HepG2 (cell line): Measurements from ENCODE around the gene CHMP1A. TPM values are rescaled to one million over a fixed set of nuclear protein-coding genes. Genes with fewer than 3 reads are reported as not detected.

Source experiments
- ATAC-seq: fragments of 200-7000 bp; cut with Tn5 transposase; 3 replicates; pipeline ENCODE4 v1.9.1; 2020; ENCODE audit warnings: mild to moderate bottlenecking, moderate library complexity
- BruUV-seq: library from RNA; stranded (reverse); fragments of 400-500 nt; replicated peaks from 2 replicates; lab custom pipeline; 2021; lab: Mats Ljungman, UMichigan
- CTCF ChIA-PET: fragments of 300-600 bp; formaldehyde crosslinking; extraction: SDS; loops from one replicate; lab custom pipeline; 2021; ENCODE audit warnings: low total read pairs, inconsistent platforms, low intra/inter-chr PET ratio; lab: Yijun Ruan, JAX
- POLR2A ChIA-PET: fragments of 350-600 bp; sonication (Branson Sonifier 250); formaldehyde crosslinking; loops from one replicate; lab custom pipeline; 2020; ENCODE audit warnings: antibody characterized with exemption, inconsistent platforms; lab: Yijun Ruan, JAX
- DNase-seq: peaks from one replicate; pipeline ENCODE4 v3.0.0-alpha.2; 2015; ENCODE audit warnings: low spot score
- FAIRE-seq: peaks from 3 replicates; lab custom pipeline; 2011; peaks lifted over from hg19 to GRCh38; lab: Jason Lieb, UNC
- H2AFZ ChIP-seq: one replicate; pipeline ENCODE4 v1.6.1; 2011; ENCODE audit warnings: low read length, inconsistent platforms
- H3K27ac ChIP-seq: fragments of 300-600 bp; 3 replicates; pipeline ENCODE4 v1.8.0; 2011; ENCODE audit warnings: mixed run types, mild to moderate bottlenecking, mixed read lengths, low read length, inconsistent platforms; ENCODE audit not compliant: insufficient read depth; ENCODE audit errors: extremely low read length
- H3K27me3 ChIP-seq, 2 experiments: fragments of 200-600 bp in 1 of 2; 2 replicates in 1 of 2; 3 replicates in 1 of 2; pipeline versions ENCODE4 v1.6.0 to v1.8.0; 2011; ENCODE audit warnings: low read length in 2 of 2, mild to moderate bottlenecking in 2 of 2, moderate library complexity in 2 of 2, inconsistent platforms in 1 of 2; ENCODE audit not compliant: insufficient read depth in 2 of 2, control insufficient read depth in 1 of 2
- H3K36me3 ChIP-seq, 2 experiments: fragments of 200-600 bp in 1 of 2; replicated peaks in 1 of 2; 2 replicates in 1 of 2; 3 replicates in 1 of 2; pipeline versions ENCODE4 v1.5.1 to v1.8.0; 2011; ENCODE audit warnings: low read length in 2 of 2, inconsistent platforms in 1 of 2; ENCODE audit not compliant: insufficient read depth in 2 of 2, control insufficient read depth in 1 of 2
- H3K4me1 ChIP-seq: 2 replicates; pipeline ENCODE4 v1.5.1; 2012; ENCODE audit warnings: low read length, inconsistent platforms; ENCODE audit not compliant: insufficient read depth
- H3K4me2 ChIP-seq: 2 replicates; pipeline ENCODE4 v1.6.0; 2011; ENCODE audit warnings: low read depth, low read length, inconsistent platforms
- H3K4me3 ChIP-seq, 3 experiments: fragments of 200-600 bp in 1 of 3; sonication (generic), shearing (Covaris generic) in 1 of 3; replicated peaks in 1 of 3; 2 replicates each; pipeline ENCODE4 v1.5.1; 2011 to 2016; ENCODE audit warnings: low read length in 3 of 3, inconsistent platforms in 2 of 3, low read depth in 2 of 3, mild to moderate bottlenecking in 2 of 3, control low read depth in 1 of 3, mixed read lengths in 1 of 3; ENCODE audit not compliant: insufficient read depth in 1 of 3
- H3K79me2 ChIP-seq: one replicate; pipeline ENCODE4 v1.6.1; 2011; ENCODE audit warnings: low read length, inconsistent platforms; ENCODE audit not compliant: insufficient read depth
- H3K9ac ChIP-seq: 2 replicates; pipeline ENCODE4 v1.6.0; 2011; ENCODE audit warnings: mild to moderate bottlenecking, low read depth, low read length, inconsistent platforms; ENCODE audit not compliant: insufficient read depth
- H3K9me3 ChIP-seq: 2 replicates; pipeline ENCODE4 v1.5.1; 2012; ENCODE audit warnings: mild to moderate bottlenecking, low read length
- H4K20me1 ChIP-seq: 2 replicates; pipeline ENCODE4 v1.6.0; 2011; ENCODE audit warnings: inconsistent platforms, mild to moderate bottlenecking, low read length, moderate library complexity; ENCODE audit not compliant: insufficient read depth
- HNF4G ChIP-seq, 2 experiments: sonication (generic) in 1 of 2; formaldehyde crosslinking in 1 of 2; IDR thresholded peaks; 2 replicates each; pipeline versions ENCODE4 v1.4.0 to v1.6.1; 2011 to 2020; ENCODE audit warnings: borderline replicate concordance in 2 of 2, low read depth in 2 of 2, mild to moderate bottlenecking in 2 of 2, low read length in 1 of 2, missing genetic modification reagents in 1 of 2, moderate library complexity in 1 of 2
- TMF1 ChIP-seq: sonication (generic); formaldehyde crosslinking; IDR thresholded peaks from 2 replicates; pipeline ENCODE4 v1.8.1; 2022; ENCODE audit warnings: low read depth, missing genetic modification reagents
- ZNF607 ChIP-seq: sonication (generic); formaldehyde crosslinking; IDR thresholded peaks from 2 replicates; pipeline ENCODE4 v1.5.1; 2020; ENCODE audit warnings: missing genetic modification reagents, mild to moderate bottlenecking, borderline replicate concordance
- ZNF883 ChIP-seq: sonication (generic); formaldehyde crosslinking; IDR thresholded peaks from 2 replicates; pipeline ENCODE4 v1.5.1; 2020; ENCODE audit warnings: mild to moderate bottlenecking, missing genetic modification reagents; ENCODE audit errors: not compliant biosample characterization
- WGBS: methylation state at CpG from one replicate; pipeline ENCODE4 v1.1.6; 2017; ENCODE audit warnings: low lambda C conversion rate; 5-methylcytosine and 5-hydroxymethylcytosine counted together
- in situ Hi-C: cut with HindIII; loops from 2 replicates; pipeline ENCODE4 v1.10.0; 2017; ENCODE audit warnings: low pct_unique_long_range_greater_than_20kb; ENCODE audit not compliant: extremely low pct_ligation_motif_present
- intact Hi-C: fragments of 100-400 bp; cut with micrococcal nuclease; formaldehyde crosslinking; loops from one replicate; pipeline ENCODE4 v1.10.0; 2022; ENCODE audit not compliant: unreplicated experiment
- polyA plus RNA-seq, 8 experiments: library from polyadenylated mRNA; depleted of rRNA in 3 of 8; stranded (reverse) in 7 of 8; unstranded in 1 of 8; fragments of >200 nt; fragmentation: Illumina TruSeq in 4 of 8; extraction: Trizol in 4 of 8; gene quantifications; 2 replicates each; pipeline versions ENCODE4 v1.2.1 to v1.2.3, GENCODE V29; 2011 to 2016; ENCODE audit warnings: low read depth in 4 of 8, missing spikeins in 1 of 8, mixed read lengths in 1 of 8; ENCODE audit not compliant: insufficient read depth in 1 of 8
- total RNA-seq, 5 experiments: library from RNA; depleted of rRNA; stranded (reverse); fragments of >200 nt; fragmentation: Illumina TruSeq; extraction: Trizol; gene quantifications; 2 replicates each; pipeline ENCODE4 v1.2.3, GENCODE V29; 2016; ENCODE audit warnings: low read depth in 1 of 5
- TF ChIP-seq, protein P1 (sequence below): sonication (generic); formaldehyde crosslinking; IDR thresholded peaks from 2 replicates; pipeline ENCODE4 v1.4.0; 2020; ENCODE audit warnings: low read depth, missing genetic modification reagents
- TF ChIP-seq, protein P2 (sequence below): sonication (generic); formaldehyde crosslinking; IDR thresholded peaks from 2 replicates; pipeline ENCODE4 v1.4.0; 2020; ENCODE audit warnings: missing genetic modification reagents
- TF ChIP-seq, protein P3 (sequence below): conservative IDR thresholded peaks from 2 replicates; pipeline ENCODE4 v1.6.1; 2018; ENCODE audit warnings: missing genetic modification reagents
- TF ChIP-seq, protein P4 (sequence below): fragments of 450-650 bp; IDR thresholded peaks from 2 replicates; pipeline ENCODE4 v1.6.1; 2016

The CHMP1A gene
- total and polyA plus RNA-seq, 2 of the 13 experiments (the other 11 are each of a cell fraction or from before 2014, with no cell fraction given) = 69.4 to 73.3 TPM

DNA sequence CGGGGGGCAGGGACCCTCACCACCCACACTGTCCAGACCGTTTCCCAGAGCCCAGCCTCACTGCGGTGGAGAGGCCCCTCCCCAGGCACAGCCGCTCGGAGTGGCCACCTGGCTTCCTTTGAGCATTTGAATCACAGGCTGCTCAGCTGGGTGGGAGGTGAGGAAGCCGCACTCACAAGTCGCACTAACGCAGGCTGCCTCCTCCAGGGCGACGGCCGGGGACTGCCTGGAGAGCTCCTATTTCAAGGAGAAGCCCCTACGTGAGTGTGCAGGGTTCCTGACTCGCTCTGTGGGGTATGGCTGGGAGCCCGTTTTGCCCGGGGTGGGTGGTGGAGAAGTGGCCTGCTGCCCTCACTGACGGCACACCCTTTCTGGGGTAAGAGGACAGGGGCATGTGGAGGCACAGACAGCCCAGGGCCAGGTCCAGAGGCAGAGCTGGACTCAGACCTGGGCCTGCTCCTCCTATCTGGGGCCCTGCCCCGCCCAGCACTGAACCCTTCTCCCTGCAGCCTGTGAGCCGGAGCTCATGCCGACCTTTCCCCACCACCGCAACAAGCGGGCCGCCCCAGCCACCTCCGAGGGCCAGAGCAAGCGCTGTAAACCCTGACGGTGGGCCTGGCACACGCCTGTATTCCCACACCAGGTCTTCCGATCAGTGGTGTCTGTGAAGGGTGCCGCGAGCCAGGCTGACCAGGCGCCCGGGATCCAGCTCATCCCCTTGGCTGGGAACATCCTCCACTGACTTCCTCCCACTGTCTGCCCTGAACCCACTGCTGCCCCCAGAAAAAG, 37.8 kb upstream of the CHMP1A start:
- intact Hi-C loops = no loop called here
- CTCF ChIA-PET = no interaction called here
- POLR2A ChIA-PET = interaction anchor here (0.6 to 1.8 kb wide), 12 partner anchors 8 to 224 kb away, joined by 3 to 11 read pairs (median 4); partner anchors contain the start of genes CDK10, CHMP1A, MC1R and SPATA33
- TF ChIP-seq, protein P1, sequence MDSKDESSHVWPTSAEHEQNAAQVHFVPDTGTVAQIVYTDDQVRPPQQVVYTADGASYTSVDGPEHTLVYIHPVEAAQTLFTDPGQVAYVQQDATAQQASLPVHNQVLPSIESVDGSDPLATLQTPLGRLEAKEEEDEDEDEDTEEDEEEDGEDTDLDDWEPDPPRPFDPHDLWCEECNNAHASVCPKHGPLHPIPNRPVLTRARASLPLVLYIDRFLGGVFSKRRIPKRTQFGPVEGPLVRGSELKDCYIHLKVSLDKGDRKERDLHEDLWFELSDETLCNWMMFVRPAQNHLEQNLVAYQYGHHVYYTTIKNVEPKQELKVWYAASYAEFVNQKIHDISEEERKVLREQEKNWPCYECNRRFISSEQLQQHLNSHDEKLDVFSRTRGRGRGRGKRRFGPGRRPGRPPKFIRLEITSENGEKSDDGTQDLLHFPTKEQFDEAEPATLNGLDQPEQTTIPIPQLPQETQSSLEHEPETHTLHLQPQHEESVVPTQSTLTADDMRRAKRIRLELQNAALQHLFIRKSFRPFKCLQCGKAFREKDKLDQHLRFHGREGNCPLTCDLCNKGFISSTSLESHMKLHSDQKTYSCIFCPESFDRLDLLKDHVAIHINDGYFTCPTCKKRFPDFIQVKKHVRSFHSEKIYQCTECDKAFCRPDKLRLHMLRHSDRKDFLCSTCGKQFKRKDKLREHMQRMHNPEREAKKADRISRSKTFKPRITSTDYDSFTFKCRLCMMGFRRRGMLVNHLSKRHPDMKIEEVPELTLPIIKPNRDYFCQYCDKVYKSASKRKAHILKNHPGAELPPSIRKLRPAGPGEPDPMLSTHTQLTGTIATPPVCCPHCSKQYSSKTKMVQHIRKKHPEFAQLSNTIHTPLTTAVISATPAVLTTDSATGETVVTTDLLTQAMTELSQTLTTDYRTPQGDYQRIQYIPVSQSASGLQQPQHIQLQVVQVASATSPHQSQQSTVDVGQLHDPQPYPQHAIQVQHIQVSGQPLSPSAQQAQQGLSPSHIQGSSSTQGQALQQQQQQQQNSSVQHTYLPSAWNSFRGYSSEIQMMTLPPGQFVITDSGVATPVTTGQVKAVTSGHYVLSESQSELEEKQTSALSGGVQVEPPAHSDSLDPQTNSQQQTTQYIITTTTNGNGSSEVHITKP (CRISPR knock-in tag) = no peak
- TF ChIP-seq ZNF607 (CRISPR knock-in tag) (peak; percentile 77; the same call in 1 of the 2 replicates), ZNF883 (no peak), HNF4G (IDR thresholded peaks at IDR 0.05; ENCODE audit: borderline replicate concordance, low read depth, low read length) (peak; percentile 41; the same call in 1 of the 2 replicates), HNF4G (CRISPR knock-in tag; IDR thresholded peaks at IDR 0.05; ENCODE audit: borderline replicate concordance, low read depth) (no peak; the same call in 1 of the 2 replicates), TMF1 (CRISPR knock-in tag) (peak; percentile 87; the same call in 1 of the 2 replicates)
- TF ChIP-seq, protein P2, sequence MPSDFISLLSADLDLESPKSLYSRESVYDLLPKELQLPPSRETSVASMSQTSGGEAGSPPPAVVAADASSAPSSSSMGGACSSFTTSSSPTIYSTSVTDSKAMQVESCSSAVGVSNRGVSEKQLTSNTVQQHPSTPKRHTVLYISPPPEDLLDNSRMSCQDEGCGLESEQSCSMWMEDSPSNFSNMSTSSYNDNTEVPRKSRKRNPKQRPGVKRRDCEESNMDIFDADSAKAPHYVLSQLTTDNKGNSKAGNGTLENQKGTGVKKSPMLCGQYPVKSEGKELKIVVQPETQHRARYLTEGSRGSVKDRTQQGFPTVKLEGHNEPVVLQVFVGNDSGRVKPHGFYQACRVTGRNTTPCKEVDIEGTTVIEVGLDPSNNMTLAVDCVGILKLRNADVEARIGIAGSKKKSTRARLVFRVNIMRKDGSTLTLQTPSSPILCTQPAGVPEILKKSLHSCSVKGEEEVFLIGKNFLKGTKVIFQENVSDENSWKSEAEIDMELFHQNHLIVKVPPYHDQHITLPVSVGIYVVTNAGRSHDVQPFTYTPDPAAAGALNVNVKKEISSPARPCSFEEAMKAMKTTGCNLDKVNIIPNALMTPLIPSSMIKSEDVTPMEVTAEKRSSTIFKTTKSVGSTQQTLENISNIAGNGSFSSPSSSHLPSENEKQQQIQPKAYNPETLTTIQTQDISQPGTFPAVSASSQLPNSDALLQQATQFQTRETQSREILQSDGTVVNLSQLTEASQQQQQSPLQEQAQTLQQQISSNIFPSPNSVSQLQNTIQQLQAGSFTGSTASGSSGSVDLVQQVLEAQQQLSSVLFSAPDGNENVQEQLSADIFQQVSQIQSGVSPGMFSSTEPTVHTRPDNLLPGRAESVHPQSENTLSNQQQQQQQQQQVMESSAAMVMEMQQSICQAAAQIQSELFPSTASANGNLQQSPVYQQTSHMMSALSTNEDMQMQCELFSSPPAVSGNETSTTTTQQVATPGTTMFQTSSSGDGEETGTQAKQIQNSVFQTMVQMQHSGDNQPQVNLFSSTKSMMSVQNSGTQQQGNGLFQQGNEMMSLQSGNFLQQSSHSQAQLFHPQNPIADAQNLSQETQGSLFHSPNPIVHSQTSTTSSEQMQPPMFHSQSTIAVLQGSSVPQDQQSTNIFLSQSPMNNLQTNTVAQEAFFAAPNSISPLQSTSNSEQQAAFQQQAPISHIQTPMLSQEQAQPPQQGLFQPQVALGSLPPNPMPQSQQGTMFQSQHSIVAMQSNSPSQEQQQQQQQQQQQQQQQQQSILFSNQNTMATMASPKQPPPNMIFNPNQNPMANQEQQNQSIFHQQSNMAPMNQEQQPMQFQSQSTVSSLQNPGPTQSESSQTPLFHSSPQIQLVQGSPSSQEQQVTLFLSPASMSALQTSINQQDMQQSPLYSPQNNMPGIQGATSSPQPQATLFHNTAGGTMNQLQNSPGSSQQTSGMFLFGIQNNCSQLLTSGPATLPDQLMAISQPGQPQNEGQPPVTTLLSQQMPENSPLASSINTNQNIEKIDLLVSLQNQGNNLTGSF (CRISPR knock-in tag) = no peak
- TF ChIP-seq, protein P3, sequence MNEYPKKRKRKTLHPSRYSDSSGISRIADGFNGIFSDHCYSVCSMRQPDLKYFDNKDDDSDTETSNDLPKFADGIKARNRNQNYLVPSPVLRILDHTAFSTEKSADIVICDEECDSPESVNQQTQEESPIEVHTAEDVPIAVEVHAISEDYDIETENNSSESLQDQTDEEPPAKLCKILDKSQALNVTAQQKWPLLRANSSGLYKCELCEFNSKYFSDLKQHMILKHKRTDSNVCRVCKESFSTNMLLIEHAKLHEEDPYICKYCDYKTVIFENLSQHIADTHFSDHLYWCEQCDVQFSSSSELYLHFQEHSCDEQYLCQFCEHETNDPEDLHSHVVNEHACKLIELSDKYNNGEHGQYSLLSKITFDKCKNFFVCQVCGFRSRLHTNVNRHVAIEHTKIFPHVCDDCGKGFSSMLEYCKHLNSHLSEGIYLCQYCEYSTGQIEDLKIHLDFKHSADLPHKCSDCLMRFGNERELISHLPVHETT = no peak
- TF ChIP-seq, protein P4, sequence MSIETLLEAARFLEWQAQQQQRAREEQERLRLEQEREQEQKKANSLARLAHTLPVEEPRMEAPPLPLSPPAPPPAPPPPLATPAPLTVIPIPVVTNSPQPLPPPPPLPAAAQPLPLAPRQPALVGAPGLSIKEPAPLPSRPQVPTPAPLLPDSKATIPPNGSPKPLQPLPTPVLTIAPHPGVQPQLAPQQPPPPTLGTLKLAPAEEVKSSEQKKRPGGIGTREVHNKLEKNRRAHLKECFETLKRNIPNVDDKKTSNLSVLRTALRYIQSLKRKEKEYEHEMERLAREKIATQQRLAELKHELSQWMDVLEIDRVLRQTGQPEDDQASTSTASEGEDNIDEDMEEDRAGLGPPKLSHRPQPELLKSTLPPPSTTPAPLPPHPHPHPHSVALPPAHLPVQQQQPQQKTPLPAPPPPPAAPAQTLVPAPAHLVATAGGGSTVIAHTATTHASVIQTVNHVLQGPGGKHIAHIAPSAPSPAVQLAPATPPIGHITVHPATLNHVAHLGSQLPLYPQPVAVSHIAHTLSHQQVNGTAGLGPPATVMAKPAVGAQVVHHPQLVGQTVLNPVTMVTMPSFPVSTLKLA = no peak

More for the DNA sequence above, 37.8 kb upstream of the CHMP1A start:
- peak; percentile 80 for FAIRE-seq
- Histone ChIP-seq H3K4me1 (peaks cover 69% of the 10 kb centered on the region), H4K20me1 (no peaks in the 10 kb centered on the region), H3K27ac (peak overlapping the region; percentile 58), H3K4me3 (peak overlapping the region; percentile 28 to 65 (median 51)), H2AFZ (no peak overlapping the region), H3K9ac (peak overlapping the region; percentile 54), H3K36me3 (peaks cover 5 to 14% of the 10 kb centered on the region in 2 experiments; a peak in 2 of 5 replicates), H3K9me3 (no peaks in the 10 kb centered on the region), H3K27me3 (no peaks in the 10 kb centered on the region), H3K79me2 (peaks cover 2% of the 10 kb centered on the region), H3K4me2 (peak overlapping the region; percentile 74)
- no TSS peak for BruUV-seq
- 12% methylated on average over 29 of the region's 31 CpGs for WGBS
- peak; percentile 64 for DNase-seq
- peak; percentile 68 for ATAC-seq
- in situ Hi-C loops = no loop called here
